SU-DHL-6 (cell line): ENCODE measurements around the gene CIB2.

ENCODE experiments used
- CTCF ChIP-seq: fragments of 200-600 bp; sonication (generic); IDR thresholded peaks from one replicate; pipeline ENCODE4 v1.5.1; 2017; ENCODE audit warnings: antibody characterized with exemption, mild to moderate bottlenecking, low read length, moderate library complexity; ENCODE audit not compliant: insufficient read depth, poor library complexity, severe bottlenecking
- EZH2phosphoT487 ChIP-seq: fragments of 200-600 bp; sonication (generic), shearing (Covaris generic); conservative IDR thresholded peaks from 2 replicates; pipeline ENCODE4 v1.6.1; 2018; ENCODE audit warnings: mild to moderate bottlenecking, antibody characterized with exemption, low read length, moderate library complexity, mixed read lengths

- TF ChIP-seq CTCF (no peak), EZH2phosphoT487 (no peak)
Observed at GRCh38 chr15:78057803-78058202, 73.4 kb downstream of the CIB2 start.
